Activated B cell treated with CpG ODN at 0.5 μM for 24 hours (primary cell): ENCODE results near the gene MAN2C1. TPM values are rescaled to one million over a fixed set of nuclear protein-coding genes. Genes with fewer than 3 reads are reported as not detected.

ENCODE experiments used
- ATAC-seq: fragments of 200-7000 bp; cut with Tn5 transposase; one replicate; pipeline ENCODE4 v1.10.0; 2021; ENCODE audit warnings: low read depth, mild to moderate bottlenecking, moderate library complexity
- CTCF ChIA-PET: fragments of 350-600 bp; sonication (Branson Sonifier 250); formaldehyde crosslinking; loops from one replicate; lab custom pipeline; 2021; ENCODE audit warnings: antibody characterized with exemption; lab: Charles Lee
- POLR2A ChIA-PET: fragments of 350-600 bp; sonication (Branson Sonifier 250); formaldehyde crosslinking; loops from one replicate; lab custom pipeline; 2021; ENCODE audit warnings: antibody characterized with exemption; lab: Charles Lee
- DNase-seq: peaks from one replicate; pipeline ENCODE4 v3.0.0; 2022
- H3K27ac Mint-ChIP-seq: one replicate; pipeline ENCODE4 v1.8.0; 2020; ENCODE audit warnings: mixed read lengths
- H3K27me3 Mint-ChIP-seq: one replicate; pipeline ENCODE4 v1.8.0; 2021; ENCODE audit warnings: mixed read lengths
- H3K36me3 Mint-ChIP-seq: one replicate; pipeline ENCODE4 v1.8.0; 2021; ENCODE audit warnings: low read depth, mixed read lengths
- H3K4me1 Mint-ChIP-seq: one replicate; pipeline ENCODE4 v1.8.0; 2021; ENCODE audit warnings: mixed read lengths
- H3K4me3 Mint-ChIP-seq: one replicate; pipeline ENCODE4 v1.8.0; 2020; ENCODE audit warnings: mild to moderate bottlenecking, mixed read lengths
- H3K9me3 Mint-ChIP-seq: one replicate; pipeline ENCODE4 v1.8.0; 2020; ENCODE audit warnings: mixed read lengths
- CTCF ChIP-seq: fragments of 200-600 bp; IDR thresholded peaks from one replicate; pipeline ENCODE4 v1.8.0; 2022; ENCODE audit warnings: antibody characterized with exemption, mild to moderate bottlenecking
- intact Hi-C: fragments of 100-400 bp; cut with micrococcal nuclease; formaldehyde crosslinking; loops from one replicate; pipeline ENCODE4 v1.15.1; 2024
- total RNA-seq: library from RNA; stranded (reverse); gene quantifications from 2 replicates; pipeline ENCODE4 v1.2.3, GENCODE V29; 2022

The MAN2C1 gene
- total RNA-seq, 1 donor from 2014 or later: 213 TPM

GRCh38 chr15:75367406-75367912, 948 bp downstream of the MAN2C1 start:
- TF ChIP-seq CTCF: no peak
- no peak for DNase-seq
- H3K36me3 Mint-ChIP-seq: peaks cover 55% of the 10 kb centered on the region

GRCh38 chr15:75367006-75367405, 1.4 kb downstream of the MAN2C1 start:
- Mint-ChIP-seq H3K4me1 (peaks cover 26% of the 10 kb centered on the region), H3K9me3 (no peaks in the 10 kb centered on the region), H3K27ac (peak overlapping the region; percentile 92), H3K27me3 (no peaks in the 10 kb centered on the region), H3K4me3 (no peak overlapping the region), H3K36me3 (peaks cover 52% of the 10 kb centered on the region)
- ATAC-seq: no peak
- intact Hi-C loops: no loop called here
- ChIA-PET POLR2A (interaction anchor here (0.6 to 3.1 kb wide), 12 partner anchors 14 to 310 kb away, joined by 3 to 78 read pairs (median 19); partner anchors contain the start of genes COMMD4, IMP3, NEIL1 and PTPN9), CTCF (interaction anchor here (1.0 to 3.1 kb wide), 14 partner anchors 12 to 435 kb away, joined by 3 to 29 read pairs (median 8); partner anchors contain the start of genes IMP3, NEIL1 and SNUPN)
- TF ChIP-seq CTCF: no peak
- no peak for DNase-seq

More at GRCh38 chr15:75367406-75367912, 948 bp downstream of the MAN2C1 start:
- intact Hi-C loops: no loop called here
- Mint-ChIP-seq H3K4me3 (peak overlapping the region; percentile 90), H3K9me3 (no peaks in the 10 kb centered on the region), H3K27ac (peak overlapping the region; percentile 92), H3K27me3 (no peaks in the 10 kb centered on the region), H3K4me1 (peaks cover 26% of the 10 kb centered on the region)
- ChIA-PET CTCF (interaction anchor here (0.6 to 3.1 kb wide), 28 partner anchors 12 to 434 kb away, joined by 3 to 29 read pairs (median 6); partner anchors contain the start of genes IMP3, NEIL1, PTPN9 and SIN3A), POLR2A (interaction anchor here (0.6 to 3.1 kb wide), 30 partner anchors 7 to 1623 kb away, joined by 3 to 78 read pairs (median 6); partner anchors contain the start of genes CLK3, COMMD4, COX5A and IMP3)
- ATAC-seq: no peak

- CTCF ChIA-PET: interaction anchor here (0.7 to 3.1 kb wide), 5 partner anchors 19 to 316 kb away, joined by 3 to 29 read pairs (median 8); partner anchors contain the start of genes IMP3 and NEIL1
- POLR2A ChIA-PET: interaction anchor here (3.1 kb wide), 1 partner anchor 274 kb away, joined by 58 read pairs; the partner anchor contains the start of gene IMP3
- H3K4me3 Mint-ChIP-seq: no peak overlapping the region
- intact Hi-C loops: no loop called here
- H3K27me3 Mint-ChIP-seq: no peaks in the 10 kb centered on the region
- H3K4me1 Mint-ChIP-seq: peaks cover 26% of the 10 kb centered on the region
- DNase-seq: no peak
- H3K36me3 Mint-ChIP-seq: peaks cover 47% of the 10 kb centered on the region
- ATAC-seq: no peak
- TF ChIP-seq CTCF: no peak
- H3K9me3 Mint-ChIP-seq: no peaks in the 10 kb centered on the region
- no peak overlapping the region for H3K27ac Mint-ChIP-seq
Observed at GRCh38 chr15:75366163-75366562, 2.2 kb downstream of the MAN2C1 start.

GRCh38 chr15:75364881-75365280, 3.5 kb downstream of the MAN2C1 start:
- H3K36me3 Mint-ChIP-seq: peaks cover 46% of the 10 kb centered on the region
- no peak overlapping the region for H3K27ac Mint-ChIP-seq
- ChIA-PET POLR2A (no interaction called here), CTCF (no interaction called here)
- no peak for TF ChIP-seq CTCF
- intact Hi-C loops: no loop called here
- H3K4me3 Mint-ChIP-seq: no peak overlapping the region
- H3K4me1 Mint-ChIP-seq: peaks cover 26% of the 10 kb centered on the region
- DNase-seq: no peak
- no peaks in the 10 kb centered on the region for H3K27me3 Mint-ChIP-seq
- ATAC-seq: no peak
- no peaks in the 10 kb centered on the region for H3K9me3 Mint-ChIP-seq

- DNase-seq (no peak), ATAC-seq (no peak)
- no peaks in the 10 kb centered on the region for H3K9me3 Mint-ChIP-seq
- no peak overlapping the region for H3K4me3 Mint-ChIP-seq
- H3K27me3 Mint-ChIP-seq: no peaks in the 10 kb centered on the region
- peaks cover 16% of the 10 kb centered on the region for H3K4me1 Mint-ChIP-seq
- intact Hi-C loops: no loop called here
- POLR2A ChIA-PET: no interaction called here
- no peak for TF ChIP-seq CTCF
- H3K27ac Mint-ChIP-seq: no peak overlapping the region
- peaks cover 44% of the 10 kb centered on the region for H3K36me3 Mint-ChIP-seq
- CTCF ChIA-PET: no interaction called here
Observed at GRCh38 chr15:75363786-75364185, 4.6 kb downstream of the MAN2C1 start.
